HL-60 (cell line): ENCODE data around the gene MAN1C1.

Experiments used
- DNase-seq, 2 experiments: peaks; one replicate each; pipeline ENCODE4 v3.0.0-alpha.2; 2010 to 2020; ENCODE audit warnings: low read depth in 1 of 2, low spot score in 1 of 2
- H3K27ac ChIP-seq: fragments of 250-450 bp; sonication (Bioruptor Pico); replicated peaks from 2 replicates; pipeline ENCODE4 v1.5.1; 2020; ENCODE audit warnings: mild to moderate bottlenecking, moderate library complexity
- H3K27me3 ChIP-seq: fragments of 250-450 bp; sonication (Bioruptor Pico); 2 replicates; pipeline ENCODE4 v1.5.1; 2021; ENCODE audit warnings: mild to moderate bottlenecking, moderate library complexity; ENCODE audit not compliant: insufficient read depth, poor library complexity, severe bottlenecking
- H3K4me3 ChIP-seq: replicated peaks from 2 replicates; pipeline ENCODE4 v1.5.1; 2011; ENCODE audit warnings: mild to moderate bottlenecking, control low read depth, low read length; ENCODE audit not compliant: insufficient read depth
- GABPA ChIP-seq: IDR thresholded peaks from 2 replicates; pipeline ENCODE4 v1.6.1; 2012; ENCODE audit warnings: low read depth
- POLR2AphosphoS5 ChIP-seq: IDR thresholded peaks from 2 replicates; pipeline ENCODE4 v1.6.1; 2012; ENCODE audit warnings: low read depth
- SPI1 ChIP-seq: IDR thresholded peaks from 2 replicates; pipeline ENCODE4 v1.6.1; 2012; ENCODE audit warnings: low read depth, mild to moderate bottlenecking, borderline replicate concordance
- TF ChIP-seq, protein P1 (sequence below): IDR thresholded peaks from 2 replicates; pipeline ENCODE4 v1.6.1; 2012; ENCODE audit warnings: low read depth; ENCODE audit not compliant: insufficient replicate concordance
- TF ChIP-seq, protein P2 (sequence below): IDR thresholded peaks from one replicate; pipeline ENCODE4 v1.5.1; 2011; ENCODE audit warnings: low read length, control low read depth, inconsistent platforms; ENCODE audit not compliant: insufficient read depth

MAN1C1 gene

DNA sequence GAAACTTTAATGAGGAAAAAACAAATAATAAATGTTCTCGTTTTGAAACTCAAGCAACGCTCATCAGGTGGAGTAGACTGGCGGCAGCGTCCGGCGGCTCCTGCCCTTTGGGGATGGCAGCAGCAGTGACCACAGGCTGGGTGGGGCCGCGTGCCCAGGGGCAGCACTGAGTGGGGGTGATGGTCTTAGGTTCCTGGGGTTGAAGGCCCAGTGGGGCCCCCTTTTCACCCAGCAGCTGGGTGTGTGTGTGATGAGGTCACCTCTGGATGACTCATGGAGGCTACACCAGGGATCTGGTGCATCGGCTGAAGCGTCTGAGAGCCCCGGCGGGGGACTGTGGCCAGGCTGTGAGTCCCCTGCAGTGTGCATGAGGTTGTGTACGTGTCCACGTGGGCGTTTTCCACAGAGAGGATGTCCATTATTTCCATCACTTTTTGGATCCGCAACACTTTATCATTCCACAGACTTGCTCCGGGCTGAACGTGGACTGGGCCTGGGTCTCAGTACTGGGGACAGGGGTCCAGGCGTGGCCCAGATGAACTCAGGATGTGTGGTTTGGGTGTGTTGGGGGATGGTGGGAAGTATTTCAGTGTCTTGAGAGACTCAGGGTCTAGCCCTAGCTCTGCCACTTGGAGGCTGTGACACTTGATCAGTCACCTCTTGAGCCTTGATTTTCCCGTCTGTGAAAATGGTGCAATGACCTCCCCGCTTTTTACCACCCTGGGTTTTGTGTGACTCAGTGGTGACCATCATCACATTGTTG is 47.6 kb upstream of the MAN1C1 start:
- no peak overlapping the region for H3K4me3 ChIP-seq
- no peaks in the 10 kb centered on the region for H3K27me3 ChIP-seq
- no peak for DNase-seq
- 0 out of 2 replicates have a peak, but pooled peaks have one; percentile 26 for TF ChIP-seq POLR2AphosphoS5
- TF ChIP-seq, protein P1, sequence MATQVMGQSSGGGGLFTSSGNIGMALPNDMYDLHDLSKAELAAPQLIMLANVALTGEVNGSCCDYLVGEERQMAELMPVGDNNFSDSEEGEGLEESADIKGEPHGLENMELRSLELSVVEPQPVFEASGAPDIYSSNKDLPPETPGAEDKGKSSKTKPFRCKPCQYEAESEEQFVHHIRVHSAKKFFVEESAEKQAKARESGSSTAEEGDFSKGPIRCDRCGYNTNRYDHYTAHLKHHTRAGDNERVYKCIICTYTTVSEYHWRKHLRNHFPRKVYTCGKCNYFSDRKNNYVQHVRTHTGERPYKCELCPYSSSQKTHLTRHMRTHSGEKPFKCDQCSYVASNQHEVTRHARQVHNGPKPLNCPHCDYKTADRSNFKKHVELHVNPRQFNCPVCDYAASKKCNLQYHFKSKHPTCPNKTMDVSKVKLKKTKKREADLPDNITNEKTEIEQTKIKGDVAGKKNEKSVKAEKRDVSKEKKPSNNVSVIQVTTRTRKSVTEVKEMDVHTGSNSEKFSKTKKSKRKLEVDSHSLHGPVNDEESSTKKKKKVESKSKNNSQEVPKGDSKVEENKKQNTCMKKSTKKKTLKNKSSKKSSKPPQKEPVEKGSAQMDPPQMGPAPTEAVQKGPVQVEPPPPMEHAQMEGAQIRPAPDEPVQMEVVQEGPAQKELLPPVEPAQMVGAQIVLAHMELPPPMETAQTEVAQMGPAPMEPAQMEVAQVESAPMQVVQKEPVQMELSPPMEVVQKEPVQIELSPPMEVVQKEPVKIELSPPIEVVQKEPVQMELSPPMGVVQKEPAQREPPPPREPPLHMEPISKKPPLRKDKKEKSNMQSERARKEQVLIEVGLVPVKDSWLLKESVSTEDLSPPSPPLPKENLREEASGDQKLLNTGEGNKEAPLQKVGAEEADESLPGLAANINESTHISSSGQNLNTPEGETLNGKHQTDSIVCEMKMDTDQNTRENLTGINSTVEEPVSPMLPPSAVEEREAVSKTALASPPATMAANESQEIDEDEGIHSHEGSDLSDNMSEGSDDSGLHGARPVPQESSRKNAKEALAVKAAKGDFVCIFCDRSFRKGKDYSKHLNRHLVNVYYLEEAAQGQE: no peak
- H3K27ac ChIP-seq: no peak overlapping the region

DNA sequence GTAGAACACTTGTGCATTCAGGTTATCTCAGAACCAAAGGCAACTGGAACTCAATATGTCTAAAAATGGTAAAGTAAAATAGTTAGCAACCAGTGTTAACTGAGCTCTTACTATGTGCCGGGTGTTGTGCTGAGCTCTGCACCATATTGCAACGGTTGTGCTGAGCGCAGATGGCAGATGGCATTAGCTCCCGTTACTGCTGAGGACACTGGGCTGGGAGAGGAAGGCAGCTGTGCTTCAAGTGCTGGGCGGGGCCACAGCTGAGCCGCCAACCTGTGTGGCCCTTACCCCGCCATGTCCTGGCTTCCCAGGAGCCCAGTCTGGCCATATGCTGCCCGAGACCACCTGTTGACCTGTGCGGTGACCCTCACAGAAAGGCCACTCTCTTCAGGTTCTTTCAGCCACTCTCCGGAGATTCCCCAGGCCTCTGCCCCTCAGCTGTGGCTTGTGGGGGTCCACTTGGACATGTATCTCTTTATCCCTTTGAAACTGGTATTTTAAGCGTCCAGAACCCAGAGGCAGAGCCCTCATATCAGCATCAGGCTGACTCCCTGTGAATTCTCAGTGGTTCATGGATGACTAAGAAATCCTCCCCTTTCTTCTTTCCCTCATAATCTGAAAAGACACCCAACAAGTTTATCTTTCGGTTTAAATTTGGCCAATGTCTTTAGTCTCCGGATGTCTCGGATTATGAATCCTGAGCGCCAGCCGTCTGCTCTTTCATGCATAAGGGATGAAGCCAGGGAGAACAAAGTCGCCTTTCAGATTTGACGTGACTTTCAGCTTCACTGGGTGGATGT is 46.8 kb upstream of the MAN1C1 start:
- DNase-seq: no peak
- H3K27me3 ChIP-seq: no peaks in the 10 kb centered on the region
- H3K27ac ChIP-seq: no peak overlapping the region
- H3K4me3 ChIP-seq: no peak overlapping the region
- TF ChIP-seq, protein P1: no peak
- 0 out of 2 replicates have a peak, but pooled peaks have one; percentile 4 for TF ChIP-seq POLR2AphosphoS5

DNA sequence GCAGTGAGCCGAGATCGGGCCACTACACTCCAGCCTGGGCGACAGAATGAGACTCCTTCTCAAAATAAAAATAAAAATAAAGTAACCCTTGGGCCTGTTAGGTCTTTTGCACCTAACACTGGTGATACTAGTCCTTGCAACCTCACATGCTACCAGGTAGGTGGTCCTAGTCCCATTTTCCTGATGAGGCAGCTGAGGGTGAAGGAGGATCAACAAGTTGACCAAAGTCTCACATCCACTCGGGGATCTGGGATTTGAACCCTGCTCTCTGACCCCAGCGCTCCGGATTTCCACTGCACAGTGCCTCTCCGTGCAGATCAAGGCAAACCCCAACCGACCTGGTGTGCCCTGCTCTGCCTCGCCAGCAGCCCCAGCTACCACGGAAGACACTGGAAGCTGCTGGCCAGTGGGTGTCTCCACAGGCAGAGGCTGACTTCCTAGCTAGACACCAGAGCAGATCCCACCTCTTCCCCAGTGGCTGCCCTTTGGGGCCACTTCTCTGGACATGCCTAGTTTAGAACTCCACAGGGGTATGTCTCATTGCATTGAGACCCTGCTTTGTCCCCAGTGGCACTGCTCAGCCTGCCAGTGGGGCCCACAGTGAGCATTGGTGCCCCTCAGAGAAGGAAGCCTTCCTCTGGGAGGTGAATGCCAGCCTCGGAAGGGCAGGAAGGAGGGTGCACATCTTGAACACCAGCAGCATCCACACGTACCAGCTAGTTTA is 45.6 kb upstream of the MAN1C1 start:
- no peaks in the 10 kb centered on the region for H3K27me3 ChIP-seq
- H3K4me3 ChIP-seq: no peak overlapping the region
- H3K27ac ChIP-seq: no peak overlapping the region
- DNase-seq: no peak
- TF ChIP-seq, protein P1: no peak
- TF ChIP-seq POLR2AphosphoS5 (no peak), SPI1 (no peak), GABPA (no peak)
- TF ChIP-seq, protein P2, sequence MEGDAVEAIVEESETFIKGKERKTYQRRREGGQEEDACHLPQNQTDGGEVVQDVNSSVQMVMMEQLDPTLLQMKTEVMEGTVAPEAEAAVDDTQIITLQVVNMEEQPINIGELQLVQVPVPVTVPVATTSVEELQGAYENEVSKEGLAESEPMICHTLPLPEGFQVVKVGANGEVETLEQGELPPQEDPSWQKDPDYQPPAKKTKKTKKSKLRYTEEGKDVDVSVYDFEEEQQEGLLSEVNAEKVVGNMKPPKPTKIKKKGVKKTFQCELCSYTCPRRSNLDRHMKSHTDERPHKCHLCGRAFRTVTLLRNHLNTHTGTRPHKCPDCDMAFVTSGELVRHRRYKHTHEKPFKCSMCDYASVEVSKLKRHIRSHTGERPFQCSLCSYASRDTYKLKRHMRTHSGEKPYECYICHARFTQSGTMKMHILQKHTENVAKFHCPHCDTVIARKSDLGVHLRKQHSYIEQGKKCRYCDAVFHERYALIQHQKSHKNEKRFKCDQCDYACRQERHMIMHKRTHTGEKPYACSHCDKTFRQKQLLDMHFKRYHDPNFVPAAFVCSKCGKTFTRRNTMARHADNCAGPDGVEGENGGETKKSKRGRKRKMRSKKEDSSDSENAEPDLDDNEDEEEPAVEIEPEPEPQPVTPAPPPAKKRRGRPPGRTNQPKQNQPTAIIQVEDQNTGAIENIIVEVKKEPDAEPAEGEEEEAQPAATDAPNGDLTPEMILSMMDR: no peak
